NB4 (cell line): Measurements from ENCODE around the gene TEX13A.

Experiments
- CTCF ChIP-seq: IDR thresholded peaks from one replicate; pipeline ENCODE4 v1.5.1; 2012; ENCODE audit warnings: low read depth, low read length
- MYC ChIP-seq: IDR thresholded peaks from 2 replicates; pipeline ENCODE4 v1.6.1; 2011; ENCODE audit warnings: low read depth, low read length
- POLR2A ChIP-seq: IDR thresholded peaks from 2 replicates; pipeline ENCODE4 v1.6.1; 2011; ENCODE audit warnings: mild to moderate bottlenecking; ENCODE audit not compliant: insufficient read length; ENCODE audit errors: extremely low read depth
- TF ChIP-seq, protein P1 (sequence below): IDR thresholded peaks from 2 replicates; pipeline ENCODE4 v1.6.1; 2011; ENCODE audit warnings: low read depth, low read length

GRCh38 chrX:105229146-105229545 is 8.7 kb upstream of the TEX13A start:
- TF ChIP-seq CTCF (no peak), POLR2A (no peak), MYC (no peak)
- TF ChIP-seq, protein P1, sequence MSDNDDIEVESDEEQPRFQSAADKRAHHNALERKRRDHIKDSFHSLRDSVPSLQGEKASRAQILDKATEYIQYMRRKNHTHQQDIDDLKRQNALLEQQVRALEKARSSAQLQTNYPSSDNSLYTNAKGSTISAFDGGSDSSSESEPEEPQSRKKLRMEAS: no peak
